GM12874 (cell line): ENCODE data around the gene ARHGAP1.

Experiments
- CTCF ChIP-seq: IDR thresholded peaks from 2 replicates; pipeline ENCODE4 v1.5.1; 2011; ENCODE audit warnings: low read depth, mild to moderate bottlenecking, control low read depth, low read length, moderate library complexity; ENCODE audit not compliant: insufficient read depth

Gene ARHGAP1

DNA sequence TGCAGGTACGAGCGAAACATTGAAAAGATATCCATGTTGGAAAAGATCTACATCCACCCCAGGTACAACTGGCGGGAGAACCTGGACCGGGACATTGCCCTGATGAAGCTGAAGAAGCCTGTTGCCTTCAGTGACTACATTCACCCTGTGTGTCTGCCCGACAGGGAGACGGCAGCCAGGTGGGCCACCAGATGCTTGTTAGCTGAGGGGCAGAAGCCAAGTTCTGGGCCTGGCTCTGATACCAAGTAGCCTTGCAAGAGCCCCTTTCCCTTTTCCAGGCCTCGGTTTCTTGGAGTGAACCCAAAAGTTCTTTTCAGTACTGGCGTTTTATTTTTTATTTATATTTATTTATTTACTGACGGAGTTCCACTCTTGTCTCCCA, 28.2 kb upstream of the ARHGAP1 start:
- no peak for TF ChIP-seq CTCF

DNA sequence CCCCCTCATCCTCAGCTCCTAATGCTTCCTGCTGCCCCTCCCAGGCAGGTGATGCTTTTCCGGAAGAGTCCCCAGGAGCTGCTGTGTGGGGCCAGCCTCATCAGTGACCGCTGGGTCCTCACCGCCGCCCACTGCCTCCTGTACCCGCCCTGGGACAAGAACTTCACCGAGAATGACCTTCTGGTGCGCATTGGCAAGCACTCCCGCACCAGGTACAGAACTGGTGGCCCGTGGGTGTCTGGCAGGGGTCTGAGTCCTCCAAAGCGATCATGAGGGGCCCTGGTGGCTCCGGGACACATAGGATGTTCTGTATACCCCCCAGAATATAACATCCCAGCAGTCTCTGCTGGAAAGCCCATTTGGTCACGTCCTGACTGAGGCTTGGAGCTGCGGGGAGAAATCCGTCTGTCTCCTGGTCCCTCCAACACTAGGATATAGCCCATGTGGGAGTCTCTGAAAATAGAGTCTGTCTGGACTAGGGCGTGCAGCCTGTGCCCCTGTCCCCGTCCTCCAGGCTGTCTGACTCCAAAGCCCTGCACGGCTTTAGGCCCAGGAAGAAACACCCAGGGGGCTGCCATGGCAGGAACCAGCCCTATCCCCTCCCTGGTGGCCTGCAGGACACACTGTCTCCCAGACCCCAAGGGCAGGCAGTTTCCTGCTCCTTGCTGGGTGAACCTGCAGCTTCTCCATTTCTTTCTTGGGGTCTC, 27.7 kb upstream of the ARHGAP1 start:
- no peak for TF ChIP-seq CTCF

DNA sequence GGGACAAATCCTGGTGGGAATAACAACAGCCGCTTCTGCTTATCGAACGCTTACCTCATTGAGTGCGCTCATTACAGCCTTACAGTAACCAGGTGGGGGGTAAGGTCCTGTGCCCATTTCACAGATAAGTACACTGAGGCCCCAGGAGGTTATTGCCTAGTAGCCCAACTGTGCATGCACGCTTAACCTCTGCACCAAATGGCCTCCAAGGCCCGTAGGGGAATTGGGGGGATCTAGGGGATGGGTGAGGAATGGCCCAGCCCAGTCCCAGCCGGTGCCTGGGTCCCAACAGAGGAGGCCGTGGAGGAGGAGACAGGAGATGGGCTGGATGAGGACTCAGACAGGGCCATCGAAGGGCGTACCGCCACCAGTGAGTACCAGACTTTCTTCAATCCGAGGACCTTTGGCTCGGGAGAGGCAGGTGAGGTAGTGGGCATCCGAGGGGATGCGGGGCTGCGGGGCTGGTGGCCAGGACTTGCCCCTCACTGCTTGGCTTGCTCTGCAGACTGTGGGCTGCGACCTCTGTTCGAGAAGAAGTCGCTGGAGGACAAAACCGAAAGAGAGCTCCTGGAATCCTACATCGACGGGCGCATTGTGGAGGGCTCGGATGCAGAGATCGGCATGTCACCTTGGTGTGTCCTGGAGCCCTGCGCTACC, 25.9 kb upstream of the ARHGAP1 start:
- TF ChIP-seq CTCF, result no peak

GRCh38 chr11:46725338-46726205, 25.2 kb upstream of the ARHGAP1 start:
- TF ChIP-seq CTCF, result no peak

- no peak for TF ChIP-seq CTCF
These were observed 23.7 kb upstream of the ARHGAP1 start for GRCh38 chr11:46724088-46724487.

DNA sequence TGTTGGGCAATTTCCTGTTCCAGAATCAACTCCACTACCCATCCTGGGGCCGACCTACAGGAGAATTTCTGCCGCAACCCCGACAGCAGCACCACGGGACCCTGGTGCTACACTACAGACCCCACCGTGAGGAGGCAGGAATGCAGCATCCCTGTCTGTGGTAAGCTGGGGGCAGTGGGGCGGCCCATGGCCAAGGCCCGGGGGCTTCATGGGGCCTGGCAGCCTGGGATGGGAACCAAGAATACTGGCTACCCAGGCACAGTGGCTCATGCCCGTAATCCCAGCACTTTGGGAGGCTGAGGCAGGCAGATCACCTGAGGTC, 22.9 kb upstream of the ARHGAP1 start:
- TF ChIP-seq CTCF, result no peak

GRCh38 chr11:46722566-46723358, 22.3 kb upstream of the ARHGAP1 start:
- no peak for TF ChIP-seq CTCF
